GM21447 (cell line): ENCODE results near the gene TLK1.

Source experiments
- ATAC-seq: cut with Tn5 transposase; IDR thresholded peaks from one replicate; pipeline ENCODE4 v1.9.1; 2021; ENCODE audit not compliant: unreplicated experiment

TLK1 gene

GRCh38 chr2:170969872-170970496 is 190.7 kb downstream of the TLK1 start:
- ATAC-seq, result no peak

GRCh38 chr2:170969030-170969429 is 191.7 kb downstream of the TLK1 start:
- no peak for ATAC-seq

- no peak for ATAC-seq
These were observed 192.3 kb downstream of the TLK1 start for GRCh38 chr2:170968205-170969003.

GRCh38 chr2:170967553-170967952 is 193.1 kb downstream of the TLK1 start:
- no peak for ATAC-seq

- ATAC-seq, result no peak
These were observed 193.9 kb downstream of the TLK1 start for GRCh38 chr2:170966648-170967396.

- no peak for ATAC-seq
These were observed 195.1 kb downstream of the TLK1 start for GRCh38 chr2:170965446-170966225.

- ATAC-seq, result no peak
These were observed 197.3 kb downstream of the TLK1 start for GRCh38 chr2:170963386-170963785.

GRCh38 chr2:170953941-170954340 is 206.8 kb downstream of the TLK1 start:
- no peak for ATAC-seq

- ATAC-seq, result peak; percentile 90
These were observed 210.4 kb downstream of the TLK1 start for GRCh38 chr2:170950221-170950761.

- ATAC-seq, result no peak
These were observed 211.3 kb downstream of the TLK1 start for GRCh38 chr2:170949415-170949814.

GRCh38 chr2:170944545-170944944 is 216.1 kb downstream of the TLK1 start:
- ATAC-seq, result no peak

- no peak for ATAC-seq
These were observed 217.1 kb downstream of the TLK1 start for GRCh38 chr2:170943596-170943995.

- ATAC-seq, result no peak
These were observed 217.7 kb downstream of the TLK1 start for GRCh38 chr2:170943041-170943440.

GRCh38 chr2:170942615-170943014 is 218.1 kb downstream of the TLK1 start:
- ATAC-seq, result no peak
